ENCODE data around the gene GABRG3. TPM values are rescaled to one million over a fixed set of nuclear protein-coding genes. Genes with fewer than 3 reads are reported as not detected.

The GABRG3 gene
- total and polyA plus RNA-seq, 2 of the 4 experiments (the other 2 are of a cell fraction): not detected

DNA sequence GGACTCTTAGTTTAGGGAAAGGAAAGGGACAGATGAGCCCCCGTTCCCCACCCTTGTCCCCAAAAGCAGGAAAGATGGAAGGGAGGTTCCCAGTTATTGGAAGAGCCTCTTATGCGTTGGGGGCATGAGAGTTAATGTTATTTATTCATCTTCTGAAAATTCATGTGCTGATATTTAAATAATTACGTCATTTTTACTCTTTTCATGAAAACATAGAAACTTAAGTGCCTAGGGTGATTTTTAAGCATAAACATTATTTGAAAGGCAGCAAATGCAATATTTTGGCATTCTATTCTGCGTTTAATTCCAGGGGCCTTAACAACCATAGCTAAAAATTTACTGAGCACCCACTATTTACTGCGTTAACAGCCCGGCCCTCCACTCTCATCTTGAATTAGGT, 48.7 kb downstream of the GABRG3 start:
- DNase-seq (no peak), ATAC-seq (ENCODE audit: low read depth) (no peak)
- Histone ChIP-seq H2BK120ac (ENCODE audit: low read depth, low read length) (no peak overlapping the region), H3K9ac (ENCODE audit: low read depth, low read length) (no peak overlapping the region), H3K36me3 (ENCODE audit: control insufficient read depth, insufficient read depth, low read length) (no peaks in the 10 kb centered on the region), H4K20me1 (ENCODE audit: insufficient read depth, low read length) (no peaks in the 10 kb centered on the region), H4K8ac (ENCODE audit: low read depth in 2 of 2, low read length in 2 of 2) (no peak overlapping the region), H3K27me3 (ENCODE audit: control insufficient read depth, insufficient read depth, low read length) (no peaks in the 10 kb centered on the region), H2BK15ac (ENCODE audit: low read depth, low read length) (no peak overlapping the region), H3K4me3 (ENCODE audit: insufficient read depth, low read depth, low read length) (no peak overlapping the region), H3K9me1 (ENCODE audit: insufficient read depth, low read length) (no peaks in the 10 kb centered on the region), H3K23ac (ENCODE audit: low read depth, low read length) (no peak overlapping the region), H3K79me1 (ENCODE audit: low read depth in 1 of 2, low read length in 2 of 2) (no peaks in the 10 kb centered on the region), H2AK5ac (ENCODE audit: low read depth, low read length) (no peak overlapping the region), H3K4me2 (ENCODE audit: low read depth, low read length) (no peak overlapping the region), H4K91ac (ENCODE audit: insufficient read depth, low read depth, low read length) (no peak overlapping the region), H2AK9ac (replicated peaks; ENCODE audit: low read depth, low read length, poor library complexity) (no peak overlapping the region), H3K9me3 (ENCODE audit: control insufficient read depth, insufficient read depth, low read length) (no peaks in the 10 kb centered on the region), H3K14ac (replicated peaks; ENCODE audit: low read depth, low read length) (no peak overlapping the region), H3K18ac (ENCODE audit: low read depth, low read length) (no peak overlapping the region), H2BK20ac (ENCODE audit: low read depth, low read length) (no peak overlapping the region), H3K56ac (ENCODE audit: extremely low read depth, insufficient read depth, low read length) (no peak overlapping the region), H2AFZ (replicated peaks; ENCODE audit: low read length, poor library complexity) (no peak overlapping the region), H3K4ac (ENCODE audit: low read depth, low read length) (no peak overlapping the region), H3K4me1 (ENCODE audit: control insufficient read depth, insufficient read depth, low read length) (no peaks in the 10 kb centered on the region), H3K27ac (ENCODE audit: insufficient read depth, low read length) (no peak overlapping the region), H4K5ac (ENCODE audit: low read depth, low read length) (no peak overlapping the region), H2BK5ac (ENCODE audit: low read depth, low read length, poor library complexity, severe bottlenecking) (no peak overlapping the region)
- POLR2A ChIA-PET (ENCODE audit: unreplicated experiment): no interaction called here
- intact Hi-C loops (cut with micrococcal nuclease) (loop anchor here (5.0 kb wide), 1 partner anchor 1512 kb away; no protein-coding TSS in a partner anchor), in situ Hi-C loops (cut with MboI; ENCODE audit: low sequenced_read_pairs) (loop anchor here (25.0 kb wide), 1 partner anchor 1507 kb away; no protein-coding TSS in a partner anchor), dilution Hi-C loops (cut with HindIII; ENCODE audit: low sequenced_read_pairs, unreplicated experiment) (no loop called here)
- BruUV-seq (replicated peaks): no TSS peak
- no peak for TF ChIP-seq MAFK (IDR thresholded peaks at IDR 0.05; ENCODE audit: low read depth, low read length)
- no peak for TF ChIP-seq SMC3 (IDR thresholded peaks at IDR 0.05; ENCODE audit: low read depth, low read length)
- TF ChIP-seq RCOR1 (IDR thresholded peaks at IDR 0.05; ENCODE audit: insufficient replicate concordance, low read length): no peak
- TF ChIP-seq NFE2L2 (IDR thresholded peaks at IDR 0.05; ENCODE audit: low read depth, low read length): no peak
- TF ChIP-seq POLR2A (IDR thresholded peaks at IDR 0.05; ENCODE audit: low read depth, low read length): no peak
- TF ChIP-seq CEBPB (IDR thresholded peaks at IDR 0.05; ENCODE audit: low read depth, low read length): no peak
- TF ChIP-seq, protein P1, sequence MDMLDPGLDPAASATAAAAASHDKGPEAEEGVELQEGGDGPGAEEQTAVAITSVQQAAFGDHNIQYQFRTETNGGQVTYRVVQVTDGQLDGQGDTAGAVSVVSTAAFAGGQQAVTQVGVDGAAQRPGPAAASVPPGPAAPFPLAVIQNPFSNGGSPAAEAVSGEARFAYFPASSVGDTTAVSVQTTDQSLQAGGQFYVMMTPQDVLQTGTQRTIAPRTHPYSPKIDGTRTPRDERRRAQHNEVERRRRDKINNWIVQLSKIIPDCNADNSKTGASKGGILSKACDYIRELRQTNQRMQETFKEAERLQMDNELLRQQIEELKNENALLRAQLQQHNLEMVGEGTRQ (IDR thresholded peaks at IDR 0.05; ENCODE audit: low read depth, low read length): no peak
- TF ChIP-seq RFX5 (IDR thresholded peaks at IDR 0.05; ENCODE audit: low read depth, low read length): no peak
- no peak for TF ChIP-seq MXI1 (IDR thresholded peaks at IDR 0.05; ENCODE audit: borderline replicate concordance, low read depth, low read length)
- TF ChIP-seq FOS (IDR thresholded peaks at IDR 0.05; ENCODE audit: low read depth, low read length): no peak
- TF ChIP-seq, protein P2, sequence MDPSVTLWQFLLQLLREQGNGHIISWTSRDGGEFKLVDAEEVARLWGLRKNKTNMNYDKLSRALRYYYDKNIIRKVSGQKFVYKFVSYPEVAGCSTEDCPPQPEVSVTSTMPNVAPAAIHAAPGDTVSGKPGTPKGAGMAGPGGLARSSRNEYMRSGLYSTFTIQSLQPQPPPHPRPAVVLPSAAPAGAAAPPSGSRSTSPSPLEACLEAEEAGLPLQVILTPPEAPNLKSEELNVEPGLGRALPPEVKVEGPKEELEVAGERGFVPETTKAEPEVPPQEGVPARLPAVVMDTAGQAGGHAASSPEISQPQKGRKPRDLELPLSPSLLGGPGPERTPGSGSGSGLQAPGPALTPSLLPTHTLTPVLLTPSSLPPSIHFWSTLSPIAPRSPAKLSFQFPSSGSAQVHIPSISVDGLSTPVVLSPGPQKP (IDR thresholded peaks at IDR 0.05; ENCODE audit: borderline replicate concordance, low read depth, low read length): no peak
- no peak for TF ChIP-seq RAD21 (IDR thresholded peaks at IDR 0.05; ENCODE audit: low read length)
- TF ChIP-seq MAZ (IDR thresholded peaks at IDR 0.05; ENCODE audit: borderline replicate concordance, low read depth, low read length): no peak
- TF ChIP-seq CTCF (conservative IDR thresholded peaks at IDR 0.05; ENCODE audit: low read depth, low read length): no peak
- no peak for TF ChIP-seq BHLHE40 (IDR thresholded peaks at IDR 0.05; ENCODE audit: low read depth, low read length)
- no peak for TF ChIP-seq CHD1 (IDR thresholded peaks at IDR 0.05; ENCODE audit: low read depth, low read length)
- 80% methylated on average over 1 of the region's 6 CpGs; no CpG with 5 or more reads in 1 of the 2 experiments for WGBS, 2 experiments (ENCODE audit: extremely low coverage in 2 of 2, insufficient read length in 1 of 2)
- CTCF ChIA-PET: no interaction called here

Data from IMR-90 (cell line).